Fibroblast of the aortic adventitia (primary cell): ENCODE data around the gene TMEM184B. TPM values are rescaled to one million over a fixed set of nuclear protein-coding genes. Genes with fewer than 3 reads are reported as not detected.
"Not testable (repeated sequence)": the region's sequence is repeated elsewhere in the genome, so short reads cannot be mapped to it uniquely, and the experiment has no call there.

Source experiments
- DNase-seq: peaks from one replicate; pipeline ENCODE4 v3.0.0-alpha.2; 2010; ENCODE audit warnings: low read depth
- H3K4me3 ChIP-seq: 2 replicates; pipeline ENCODE4 v1.5.1; 2011; ENCODE audit warnings: low read depth, mild to moderate bottlenecking, control low read depth, low read length, moderate library complexity
- total RNA-seq: library from RNA; depleted of rRNA; stranded (reverse); fragments of >200 nt; gene quantifications from 2 replicates; pipeline ENCODE4 v1.2.3, GENCODE V29; 2012; ENCODE audit warnings: low replicate concordance
- TF ChIP-seq, protein P1 (sequence below): IDR thresholded peaks from 2 replicates; pipeline ENCODE4 v1.5.1; 2011; ENCODE audit warnings: mild to moderate bottlenecking, low read length, control low read depth, inconsistent platforms; ENCODE audit not compliant: insufficient read depth

Gene TMEM184B
- total RNA-seq, 1 donor, result 46.0 TPM

DNA sequence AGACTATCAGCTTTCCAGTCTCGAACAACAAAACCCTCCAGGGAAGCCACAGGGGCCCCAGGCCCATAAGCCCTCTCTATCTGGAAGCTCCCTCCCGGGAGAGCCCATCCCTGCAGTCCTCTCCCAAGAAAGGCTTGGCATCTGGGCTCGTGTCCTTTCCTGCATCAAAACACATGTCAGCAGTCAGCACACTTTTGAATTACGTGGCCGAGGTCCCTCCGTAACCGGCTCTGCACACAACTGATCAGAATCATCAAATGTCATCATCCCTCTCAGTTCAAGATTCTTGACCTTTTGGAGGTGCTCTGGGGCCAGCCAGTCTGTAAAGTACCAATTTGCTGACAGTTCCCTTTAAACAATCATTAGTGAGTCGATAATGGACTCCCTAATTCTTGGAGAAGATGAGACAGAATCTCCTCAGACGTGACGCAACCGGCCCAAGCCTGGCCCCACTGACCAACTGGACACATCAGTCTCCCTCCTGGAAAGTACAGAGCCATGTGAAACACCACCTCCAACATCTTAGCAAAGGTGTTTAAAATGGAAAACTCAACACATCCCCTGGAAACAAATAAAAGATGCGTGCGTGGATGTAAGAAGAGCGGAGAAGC lies 37.5 kb downstream of the TMEM184B start:
- TF ChIP-seq, protein P1, sequence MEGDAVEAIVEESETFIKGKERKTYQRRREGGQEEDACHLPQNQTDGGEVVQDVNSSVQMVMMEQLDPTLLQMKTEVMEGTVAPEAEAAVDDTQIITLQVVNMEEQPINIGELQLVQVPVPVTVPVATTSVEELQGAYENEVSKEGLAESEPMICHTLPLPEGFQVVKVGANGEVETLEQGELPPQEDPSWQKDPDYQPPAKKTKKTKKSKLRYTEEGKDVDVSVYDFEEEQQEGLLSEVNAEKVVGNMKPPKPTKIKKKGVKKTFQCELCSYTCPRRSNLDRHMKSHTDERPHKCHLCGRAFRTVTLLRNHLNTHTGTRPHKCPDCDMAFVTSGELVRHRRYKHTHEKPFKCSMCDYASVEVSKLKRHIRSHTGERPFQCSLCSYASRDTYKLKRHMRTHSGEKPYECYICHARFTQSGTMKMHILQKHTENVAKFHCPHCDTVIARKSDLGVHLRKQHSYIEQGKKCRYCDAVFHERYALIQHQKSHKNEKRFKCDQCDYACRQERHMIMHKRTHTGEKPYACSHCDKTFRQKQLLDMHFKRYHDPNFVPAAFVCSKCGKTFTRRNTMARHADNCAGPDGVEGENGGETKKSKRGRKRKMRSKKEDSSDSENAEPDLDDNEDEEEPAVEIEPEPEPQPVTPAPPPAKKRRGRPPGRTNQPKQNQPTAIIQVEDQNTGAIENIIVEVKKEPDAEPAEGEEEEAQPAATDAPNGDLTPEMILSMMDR, result no peak
- no peak overlapping the region for H3K4me3 ChIP-seq
- DNase-seq, result no peak

DNA sequence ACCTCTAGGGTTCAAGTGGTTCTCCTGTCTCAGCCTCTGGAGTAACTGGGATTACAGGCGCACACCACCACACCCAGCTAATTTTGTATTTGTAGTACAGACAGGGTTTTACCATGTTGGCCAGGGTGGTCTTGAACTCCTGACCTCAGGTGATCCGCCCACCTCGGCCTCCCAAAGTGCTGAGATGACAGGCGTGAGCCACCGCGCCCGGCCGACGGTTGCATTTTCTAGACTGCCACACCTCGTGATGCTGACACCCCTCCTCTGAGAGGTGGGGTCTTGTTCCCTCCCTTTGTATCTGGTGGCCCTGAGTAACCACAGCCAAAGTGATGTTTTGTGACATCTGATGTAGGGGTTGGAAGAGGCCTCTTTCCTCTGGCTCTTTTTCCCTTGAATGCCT lies 39.0 kb downstream of the TMEM184B start:
- DNase-seq, H3K4me3 ChIP-seq: not testable (repeated sequence)

DNA sequence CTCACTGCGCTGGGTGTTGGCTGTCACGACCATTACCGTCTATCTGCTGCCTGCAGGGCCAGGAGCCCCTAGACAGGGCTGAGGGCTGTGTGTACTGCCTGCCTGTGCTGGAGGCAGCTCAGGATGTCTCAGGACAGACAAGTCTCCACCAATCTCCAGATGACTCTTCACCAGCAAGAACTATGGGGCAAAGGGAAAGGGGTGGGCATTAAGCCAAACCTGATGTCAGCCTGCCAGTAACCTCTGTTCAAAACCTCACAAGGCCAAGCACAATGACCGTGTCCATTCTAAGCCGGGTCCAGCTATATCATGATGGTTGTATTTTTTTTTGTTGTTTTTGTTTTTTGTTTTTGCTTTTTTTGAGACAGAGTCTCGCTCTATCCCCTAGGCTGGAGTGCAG lies 39.4 kb downstream of the TMEM184B start:
- TF ChIP-seq, protein P1, result no peak
- H3K4me3 ChIP-seq, result no peak overlapping the region
- peak; percentile 45 for DNase-seq

DNA sequence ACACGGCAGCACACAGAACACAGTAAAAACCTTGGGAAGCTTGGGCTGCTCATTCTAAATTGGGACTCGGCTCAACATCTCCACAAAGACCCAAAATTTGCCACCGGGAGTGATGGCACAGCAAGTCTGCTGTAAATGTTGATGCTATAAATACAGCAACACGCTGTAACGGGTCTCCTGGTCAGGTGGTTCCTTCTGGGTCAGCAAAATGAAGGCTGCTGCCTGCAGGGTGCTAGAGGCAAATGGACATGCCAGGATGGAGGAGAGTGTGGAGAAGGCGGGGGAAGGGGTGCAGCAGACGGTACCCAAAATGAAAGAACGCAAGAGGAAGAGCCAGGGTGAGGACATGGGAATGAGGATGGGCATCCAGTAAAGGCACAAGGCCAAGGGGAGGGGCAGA lies 40.6 kb downstream of the TMEM184B start:
- TF ChIP-seq, protein P1, result no peak
- DNase-seq, result no peak
- H3K4me3 ChIP-seq, result no peak overlapping the region

DNA sequence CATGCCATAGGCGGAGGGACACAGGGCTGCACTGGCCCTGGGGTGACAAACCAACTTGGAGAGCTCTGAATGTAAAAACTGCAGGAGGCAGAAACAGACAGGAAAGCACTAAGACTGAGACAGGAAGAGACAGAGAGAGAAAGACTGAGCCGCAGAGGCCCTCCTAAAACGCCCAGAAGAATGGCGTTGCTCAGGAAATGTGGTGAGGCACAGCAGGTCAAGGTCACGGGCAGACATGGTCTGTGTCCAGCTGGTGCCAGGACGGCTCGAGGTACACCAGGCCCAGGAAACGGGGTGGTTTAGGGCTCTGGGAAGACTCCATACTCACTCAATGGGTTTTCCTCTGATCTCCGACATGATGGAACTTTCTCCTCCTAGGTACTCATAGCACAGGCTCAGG lies 41.9 kb downstream of the TMEM184B start:
- no peak for DNase-seq
- TF ChIP-seq, protein P1, result no peak
- no peak overlapping the region for H3K4me3 ChIP-seq

DNA sequence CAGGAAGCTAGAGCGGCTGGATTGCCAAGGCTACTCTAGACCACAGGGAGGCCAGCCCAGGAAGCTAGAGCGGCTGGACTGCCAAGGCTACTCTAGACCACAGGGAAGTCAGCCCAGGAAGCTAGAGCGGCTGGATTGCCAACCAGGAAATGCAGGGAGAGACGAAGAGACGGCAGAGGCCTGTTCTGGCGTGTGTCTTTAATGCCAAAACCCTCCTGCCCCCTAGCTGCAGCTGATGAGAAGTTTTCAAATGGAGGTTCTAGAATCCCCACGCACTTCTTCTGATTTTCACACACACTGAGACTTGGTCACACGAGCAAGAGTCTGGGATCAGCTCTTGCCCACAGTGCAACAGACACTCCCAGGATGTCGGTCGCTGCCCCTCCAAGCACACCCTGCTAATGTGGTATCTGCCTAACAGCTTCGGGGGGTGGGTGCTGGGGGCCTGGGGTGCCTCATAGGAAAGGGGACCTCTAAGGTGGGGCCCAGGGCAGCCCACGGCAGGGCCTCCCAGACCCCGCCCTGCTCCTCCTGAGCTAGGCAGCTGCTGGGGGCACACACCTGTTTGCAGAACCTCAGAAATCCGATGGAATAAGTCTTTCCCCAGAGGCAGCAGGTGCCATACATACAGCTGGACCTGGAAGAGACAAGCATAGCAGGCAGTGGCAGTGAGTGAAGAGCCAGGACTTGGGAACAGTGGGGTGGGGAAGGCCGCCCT lies 42.5 kb downstream of the TMEM184B start:
- no peak for DNase-seq
- no peak overlapping the region for H3K4me3 ChIP-seq
- TF ChIP-seq, protein P1, result peak; percentile 32

DNA sequence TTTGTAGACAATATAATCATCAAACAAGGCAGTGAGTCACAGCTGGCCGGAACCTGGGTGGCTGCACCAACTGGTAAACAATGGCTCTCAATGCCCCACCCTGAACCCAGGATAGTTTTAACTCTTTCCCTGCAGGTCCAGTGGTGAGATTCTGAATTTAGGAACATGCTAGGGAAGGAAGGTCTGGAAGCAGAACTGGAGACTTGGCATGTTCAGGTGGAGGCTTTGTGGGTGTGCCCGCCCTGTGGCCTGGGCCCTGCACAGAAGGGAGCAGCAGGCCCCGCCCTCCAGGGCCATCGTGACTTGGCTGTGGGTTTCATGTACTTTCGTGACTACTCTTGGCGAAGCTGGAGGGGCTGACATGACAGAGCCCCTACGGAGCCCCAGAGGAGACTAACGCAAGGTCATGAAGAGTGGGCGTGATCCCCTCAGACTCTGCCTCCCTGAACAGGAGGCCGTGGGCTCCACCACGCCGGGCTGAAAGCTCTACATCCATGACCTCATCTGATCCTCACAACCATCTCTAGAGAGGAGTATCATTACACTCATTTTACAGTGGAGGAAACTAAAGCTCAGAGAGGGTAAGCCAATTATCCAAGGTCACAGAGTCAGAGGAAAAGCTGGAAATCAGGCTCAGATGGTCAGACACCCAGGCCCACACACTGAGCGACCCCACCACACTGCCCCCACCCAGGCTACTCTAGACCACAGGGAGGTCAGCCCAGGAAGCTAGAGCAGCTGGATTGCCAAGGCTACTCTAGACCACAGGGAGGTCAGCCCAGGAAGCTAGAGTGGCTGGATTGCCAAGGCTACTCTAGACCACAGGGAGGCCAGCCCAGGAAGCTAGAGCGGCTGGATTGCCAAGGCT lies 43.7 kb downstream of the TMEM184B start:
- TF ChIP-seq, protein P1, result no peak
- DNase-seq, result peak; percentile 92
- no peak overlapping the region for H3K4me3 ChIP-seq
